HG03139 (cell line): ENCODE measurements around the gene PLCB3.

Experiments
- ATAC-seq: cut with Tn5 transposase; IDR thresholded peaks from one replicate; pipeline ENCODE4 v1.9.1; 2021; ENCODE audit not compliant: unreplicated experiment

The PLCB3 gene

GRCh38 chr11:64285885-64286800 is 34.8 kb downstream of the PLCB3 start:
- ATAC-seq = no peak

GRCh38 chr11:64286801-64287159 is 35.5 kb downstream of the PLCB3 start:
- no peak for ATAC-seq

- no peak for ATAC-seq
Observed at GRCh38 chr11:64287676-64288352, 36.5 kb downstream of the PLCB3 start.

- no peak for ATAC-seq
Observed at GRCh38 chr11:64288353-64288750, 37.0 kb downstream of the PLCB3 start.

- ATAC-seq = no peak
Observed at GRCh38 chr11:64289002-64289564, 37.8 kb downstream of the PLCB3 start.

GRCh38 chr11:64290352-64291261 is 39.3 kb downstream of the PLCB3 start:
- ATAC-seq = no peak

- ATAC-seq = no peak
Observed at GRCh38 chr11:64291262-64291751, 40.0 kb downstream of the PLCB3 start, which contains the start of gene KCNK4. KCNK4 (plus strand) TSS chr11:64291302; CDS start chr11:64293019, 1,717 bp downstream.

GRCh38 chr11:64291752-64292459 is 40.6 kb downstream of the PLCB3 start:
- ATAC-seq = no peak

GRCh38 chr11:64292460-64293254 is 41.3 kb downstream of the PLCB3 start:
- no peak for ATAC-seq

GRCh38 chr11:64294774-64295173 is 43.4 kb downstream of the PLCB3 start:
- ATAC-seq = no peak

GRCh38 chr11:64295760-64296159 is 44.4 kb downstream of the PLCB3 start:
- ATAC-seq = no peak

- ATAC-seq = no peak
Observed at GRCh38 chr11:64296236-64296635, 44.9 kb downstream of the PLCB3 start.

GRCh38 chr11:64296830-64297698 is 45.7 kb downstream of the PLCB3 start:
- no peak for ATAC-seq

- no peak for ATAC-seq
Observed at GRCh38 chr11:64297699-64298358, 46.5 kb downstream of the PLCB3 start.

GRCh38 chr11:64298966-64299846 is 47.9 kb downstream of the PLCB3 start:
- ATAC-seq = no peak

GRCh38 chr11:64299847-64300648 is 48.7 kb downstream of the PLCB3 start, which contains the start of gene CATSPERZ:
CATSPERZ (plus strand) TSS chr11:64300358; CDS start chr11:64300411, 53 bp downstream.
- no peak for ATAC-seq
